Stimulated activated CD4-positive, alpha-beta T cell treated with anti-CD3 and anti-CD28 coated beads, Interleukin-2, amount 100 ng/mL, for 24 hours (primary cell): ENCODE measurements around the gene LAG3.

Source experiments
- DNase-seq, 2 donors: peaks; one replicate each; pipeline ENCODE4 v3.0.0-alpha.2; 2020

LAG3 gene

GRCh38 chr12:6824085-6824775, 51.9 kb downstream of the LAG3 start:
- no peak for DNase-seq

GRCh38 chr12:6824901-6825381, 52.6 kb downstream of the LAG3 start:
- DNase-seq, result no peak

GRCh38 chr12:6825398-6826124, 53.2 kb downstream of the LAG3 start:
- peak; percentile 89 to 91 for DNase-seq

GRCh38 chr12:6826125-6826733, 53.9 kb downstream of the LAG3 start:
- no peak for DNase-seq

GRCh38 chr12:6826734-6827436, 54.6 kb downstream of the LAG3 start:
- no peak for DNase-seq

GRCh38 chr12:6827437-6827911, 55.2 kb downstream of the LAG3 start:
- DNase-seq, result peak; percentile 54 to 78
